HCT116 (cell line): ENCODE measurements around the gene ATXN7L1.

Source experiments
- POLR2AphosphoS5 ChIP-seq: IDR thresholded peaks from 2 replicates; pipeline ENCODE4 v1.6.1; 2011; ENCODE audit warnings: mild to moderate bottlenecking, low read depth, low read length, moderate library complexity
- RAD21 ChIP-seq: IDR thresholded peaks from 2 replicates; pipeline ENCODE4 v1.6.1; 2012; ENCODE audit warnings: low read depth, mild to moderate bottlenecking
- TF ChIP-seq, protein P1 (sequence below): IDR thresholded peaks from 2 replicates; pipeline ENCODE4 v1.6.1; 2012

- TF ChIP-seq POLR2AphosphoS5 (no peak), RAD21 (no peak; the same call in 1 of the 2 replicates)
- TF ChIP-seq, protein P1, sequence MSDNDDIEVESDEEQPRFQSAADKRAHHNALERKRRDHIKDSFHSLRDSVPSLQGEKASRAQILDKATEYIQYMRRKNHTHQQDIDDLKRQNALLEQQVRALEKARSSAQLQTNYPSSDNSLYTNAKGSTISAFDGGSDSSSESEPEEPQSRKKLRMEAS: no peak
Observed at GRCh38 chr7:105769901-105770628, 106.3 kb downstream of the ATXN7L1 start.
